Activated CD4-positive, alpha-beta T cell treated with anti-CD3 and anti-CD28 coated beads, Interleukin-10, Interleukin-2, amounts not matched to agents 100 ng/mL and 50 ng/mL, durations not matched to agents 16 hours and 8 hours (primary cell): ENCODE data around the gene SMPD3.

Experiments used
- DNase-seq: peaks from one replicate; pipeline ENCODE4 v3.0.0-alpha.2; 2020

SMPD3 gene

GRCh38 chr16:68432701-68433100, 15.6 kb downstream of the SMPD3 start:
- DNase-seq = no peak

DNA sequence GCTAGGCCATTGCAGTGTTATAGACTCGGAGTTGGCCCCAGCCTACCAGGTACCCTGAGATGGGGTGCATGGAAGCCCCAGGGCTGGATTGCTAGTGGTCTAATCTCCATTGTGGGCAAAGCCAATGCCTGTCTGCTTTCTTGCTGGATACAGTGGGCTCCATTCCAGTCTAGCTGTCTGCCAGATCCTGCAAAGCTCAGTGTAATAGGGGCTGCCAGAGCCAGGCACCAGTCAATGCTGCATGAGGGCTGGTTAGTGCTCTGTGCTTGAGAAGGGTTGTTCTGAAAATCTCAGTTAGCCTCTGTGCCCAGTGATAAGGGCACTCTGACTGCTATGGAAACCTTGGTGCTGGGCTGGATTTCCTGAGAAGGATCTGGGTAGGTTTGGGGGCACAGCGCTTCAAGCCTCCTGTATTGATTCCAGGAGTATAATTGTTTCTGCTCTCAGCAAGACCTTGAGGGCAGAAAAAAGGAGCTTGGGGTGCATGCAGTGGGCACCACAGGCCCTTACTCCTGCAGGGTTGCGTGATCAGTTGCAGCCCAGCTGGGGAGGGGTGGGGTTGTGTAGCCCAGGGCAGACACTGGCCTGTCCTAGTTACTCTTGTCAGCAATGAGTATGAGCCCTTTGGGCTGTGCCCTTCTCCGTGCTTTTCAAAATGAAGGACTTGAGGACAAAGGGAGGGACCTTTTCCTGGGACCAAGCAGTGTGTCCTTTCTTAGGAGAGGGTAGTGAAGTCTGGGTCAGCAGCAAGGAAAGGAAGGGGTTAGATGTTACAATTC, 19.0 kb downstream of the SMPD3 start:
- no peak for DNase-seq

DNA sequence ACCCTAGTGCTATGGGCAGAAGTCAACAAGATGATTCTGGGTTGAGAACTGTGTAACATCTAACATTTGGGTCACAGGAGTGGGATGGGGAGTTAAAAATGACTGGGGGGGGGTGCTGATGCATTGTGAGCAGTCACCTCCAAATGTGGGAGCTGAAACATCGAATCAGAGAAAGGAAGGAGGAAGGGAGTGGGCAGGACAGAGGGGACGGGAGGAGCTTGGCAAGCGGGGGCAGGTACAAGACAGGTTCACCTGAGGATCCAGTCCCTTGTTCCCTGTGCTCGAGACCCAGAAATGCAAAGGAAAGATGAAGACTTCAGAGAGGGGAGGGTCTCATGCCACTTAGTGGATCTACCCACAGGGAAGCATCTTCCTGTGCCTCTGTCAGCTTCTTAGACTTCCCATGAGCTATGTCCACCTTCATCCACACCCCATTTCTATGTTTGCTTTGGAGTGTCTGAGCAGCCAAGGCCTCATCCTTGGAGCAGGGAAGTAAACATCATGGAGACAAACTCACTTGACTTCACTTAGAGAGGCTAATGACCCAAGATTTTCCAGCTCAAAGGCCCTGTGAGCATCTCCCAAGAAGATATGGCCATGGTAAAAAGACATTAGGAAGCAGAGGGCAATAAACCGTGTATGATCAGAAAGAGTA, 20.5 kb downstream of the SMPD3 start:
- no peak for DNase-seq

DNA sequence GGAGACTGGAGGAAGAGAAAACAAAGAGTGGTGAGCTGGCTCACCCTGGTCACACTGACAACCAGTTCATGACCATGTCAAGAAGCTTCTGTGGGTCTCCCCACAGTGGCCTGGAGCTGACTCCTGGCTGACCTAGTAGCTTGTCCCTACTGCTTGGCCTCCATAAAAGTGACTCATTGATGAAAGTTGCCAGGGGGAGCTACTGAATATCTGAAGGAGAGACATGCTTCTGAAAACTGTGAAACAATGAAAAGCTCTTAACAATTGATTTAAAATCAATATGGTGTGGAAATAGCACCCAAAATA, 22.0 kb downstream of the SMPD3 start:
- no peak for DNase-seq

DNA sequence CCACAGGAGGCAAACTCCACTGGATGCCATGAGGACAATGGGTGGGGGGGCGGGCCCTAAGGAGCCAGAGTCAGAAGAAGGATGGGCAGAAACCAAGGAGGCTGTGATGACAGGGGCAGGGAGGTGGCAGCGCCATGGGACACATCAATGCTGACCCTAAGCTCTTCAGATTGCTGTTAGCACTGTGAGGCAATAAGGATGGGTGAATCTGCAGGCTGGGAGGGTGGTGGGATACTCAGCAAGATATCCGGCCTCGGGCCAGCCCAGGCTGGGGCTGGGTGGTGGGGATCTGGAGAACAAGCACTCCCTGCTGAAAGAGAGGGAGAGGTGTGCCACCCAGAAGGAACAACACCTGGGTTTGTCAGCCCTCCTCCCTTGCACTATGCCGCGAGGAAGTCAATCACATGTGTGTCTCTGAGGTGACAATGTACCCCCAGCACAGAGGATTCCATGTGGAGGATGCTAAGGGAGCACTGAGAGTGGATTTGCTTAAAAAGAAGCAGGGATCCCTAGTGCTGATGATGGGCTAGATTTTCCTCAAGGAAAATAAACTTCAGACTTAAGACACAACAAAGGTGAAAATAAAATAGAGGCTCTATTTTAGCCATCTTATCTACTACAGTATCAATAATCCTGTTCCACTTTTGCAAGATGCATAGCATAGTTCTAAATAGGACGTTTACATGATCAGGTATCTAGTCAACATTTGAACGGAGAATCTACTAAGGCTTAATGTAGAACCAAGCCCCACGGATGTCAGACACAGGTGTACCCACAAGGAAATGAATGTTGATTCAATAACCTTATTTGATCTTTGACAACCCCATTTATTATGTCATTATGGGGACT, 22.6 kb downstream of the SMPD3 start:
- no peak for DNase-seq

GRCh38 chr16:68423771-68424170, 24.5 kb downstream of the SMPD3 start:
- no peak for DNase-seq

DNA sequence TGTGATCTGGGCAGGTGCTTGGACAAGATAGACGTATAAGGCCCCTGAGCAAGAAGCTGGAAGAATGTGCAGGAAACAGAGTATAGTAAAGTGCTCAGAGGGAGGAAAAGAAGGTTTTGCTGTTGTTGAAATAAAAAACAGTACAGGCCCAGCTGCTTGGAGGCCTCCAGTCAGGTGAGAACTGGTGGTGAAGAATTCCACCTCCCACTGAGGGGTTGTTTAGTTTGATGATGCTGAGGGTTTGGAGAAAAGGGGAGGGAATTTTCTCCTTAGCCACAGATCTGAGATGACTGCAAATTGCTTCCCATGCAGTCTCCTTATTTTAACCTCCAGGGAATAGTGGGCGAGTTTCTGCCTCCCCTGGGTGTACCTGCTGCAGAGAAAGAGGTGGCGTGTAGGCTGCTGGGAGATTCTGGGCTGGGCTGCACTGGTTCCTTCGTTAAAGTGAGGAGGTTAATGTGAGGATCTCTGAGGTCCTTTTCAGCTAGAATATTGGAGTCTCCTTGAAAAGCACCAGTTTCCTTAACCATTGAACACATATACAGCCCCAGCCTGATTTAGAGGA, 25.8 kb downstream of the SMPD3 start:
- DNase-seq = no peak

GRCh38 chr16:68421076-68421475, 27.2 kb downstream of the SMPD3 start:
- DNase-seq = no peak

GRCh38 chr16:68420366-68420942, 27.9 kb downstream of the SMPD3 start:
- no peak for DNase-seq

- DNase-seq = peak; percentile 81
Measured at GRCh38 chr16:68417711-68418301, 30.5 kb downstream of the SMPD3 start.

DNA sequence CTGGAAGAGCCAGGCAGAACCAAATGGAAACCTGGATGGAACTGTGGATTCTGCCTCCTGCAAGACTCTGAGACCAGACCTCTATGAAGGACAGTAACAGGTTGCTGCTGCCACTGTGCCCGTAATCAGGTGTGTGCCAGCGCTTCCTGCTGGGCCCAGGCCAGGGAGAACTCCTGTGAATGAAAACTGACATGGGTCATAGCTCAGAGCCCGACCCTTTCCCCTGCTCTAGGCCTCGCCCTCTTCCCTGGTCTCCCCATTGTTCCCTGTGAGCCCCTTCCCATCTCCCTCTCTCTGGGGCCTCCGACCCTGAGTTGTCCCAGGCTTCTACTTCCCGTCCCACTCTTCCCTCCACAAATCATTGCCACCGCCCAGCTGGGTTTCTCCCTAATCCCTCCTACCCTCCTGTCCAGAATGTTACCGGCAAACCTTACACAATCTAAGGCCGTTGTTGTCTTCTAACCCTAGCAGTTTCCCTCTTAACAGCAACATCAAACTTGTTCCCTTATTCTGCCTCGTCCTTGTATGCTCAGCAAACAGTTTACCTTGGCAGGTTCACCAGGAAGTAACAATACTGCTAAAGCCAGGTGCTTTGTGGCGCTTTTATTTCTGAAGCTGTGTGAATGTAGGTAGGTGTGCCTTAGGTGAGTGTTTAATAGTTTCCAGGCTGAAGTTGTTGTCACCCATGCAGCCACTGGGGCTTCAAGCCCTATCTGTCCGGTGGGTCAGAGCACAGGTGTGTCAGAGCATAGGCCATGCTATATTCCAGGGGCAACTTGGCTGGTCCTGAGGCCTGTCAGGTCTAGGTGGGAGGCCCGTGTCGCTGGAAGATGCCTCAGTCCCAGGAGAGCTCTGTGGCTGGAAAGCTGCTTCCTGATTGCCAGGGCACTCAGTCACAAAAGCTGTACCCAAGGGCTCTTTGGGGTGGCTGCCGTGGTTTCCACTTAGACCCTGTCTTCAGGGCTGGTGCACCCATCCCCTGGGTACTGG, 32.0 kb downstream of the SMPD3 start:
- no peak for DNase-seq

GRCh38 chr16:68414581-68414980, 33.7 kb downstream of the SMPD3 start:
- DNase-seq = no peak

- DNase-seq = no peak
Measured at GRCh38 chr16:68412061-68412460, 36.2 kb downstream of the SMPD3 start.

GRCh38 chr16:68411086-68411485, 37.2 kb downstream of the SMPD3 start:
- no peak for DNase-seq

DNA sequence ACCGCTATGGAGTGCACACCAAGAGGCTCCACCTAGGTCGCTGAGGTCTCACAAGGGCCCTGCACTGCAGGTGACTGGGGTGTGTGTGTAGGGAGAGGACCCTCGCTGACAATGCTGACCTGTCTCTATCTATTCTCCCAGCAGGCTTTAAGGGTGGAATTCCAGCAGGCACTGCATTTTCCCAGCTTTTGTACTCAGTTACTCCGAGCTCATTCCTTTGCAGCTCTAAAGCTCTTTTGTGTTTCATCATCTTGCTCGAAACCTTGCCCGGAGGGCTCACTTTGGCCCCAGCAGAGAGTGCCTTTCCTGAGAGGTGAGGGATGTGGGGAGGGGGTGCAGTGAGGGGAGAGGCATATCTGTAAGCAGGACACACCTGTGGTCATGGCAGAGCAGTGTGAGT, 39.3 kb downstream of the SMPD3 start:
- DNase-seq = no peak

DNA sequence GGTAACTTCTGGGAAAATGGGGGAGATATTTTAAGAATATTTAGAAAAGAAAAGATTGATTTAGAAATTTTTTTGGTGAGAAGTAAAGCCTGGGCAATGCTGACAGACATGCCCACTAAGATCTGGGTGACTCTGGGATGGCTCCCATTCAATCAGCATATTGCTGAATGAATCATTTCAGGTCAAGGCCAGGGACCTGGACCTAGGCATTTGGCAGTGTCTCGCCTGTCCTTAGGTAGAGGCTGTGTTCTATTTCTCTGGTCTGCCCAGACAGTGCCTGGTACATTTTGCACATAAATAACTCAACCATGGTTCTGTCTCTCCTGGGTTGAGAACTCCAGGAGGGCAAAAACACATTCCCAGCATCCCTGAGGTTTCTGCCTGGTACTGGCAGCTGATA, 39.9 kb downstream of the SMPD3 start:
- DNase-seq = no peak

GRCh38 chr16:68406458-68407152, 41.7 kb downstream of the SMPD3 start:
- DNase-seq = no peak

- DNase-seq = no peak
Measured at GRCh38 chr16:68404736-68405345, 43.5 kb downstream of the SMPD3 start.

DNA sequence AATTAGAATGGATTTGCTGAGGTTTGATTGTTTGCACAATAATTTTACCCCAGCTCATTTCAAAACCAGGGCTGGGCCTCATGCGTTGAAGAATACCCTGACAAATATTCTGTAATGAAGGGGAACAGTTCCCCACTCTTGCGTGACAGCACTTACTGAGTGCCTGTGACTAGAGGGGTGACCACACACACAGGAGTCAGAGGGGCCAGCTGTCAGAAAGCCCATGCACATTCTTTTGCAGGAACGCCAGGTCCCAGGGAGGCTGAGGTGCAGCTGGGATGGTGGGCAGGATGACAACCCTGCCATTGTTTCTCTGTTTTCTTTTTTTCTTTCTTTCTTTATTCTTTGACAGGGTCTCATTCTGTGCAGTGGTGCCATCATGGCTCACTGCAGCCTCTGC, 44.6 kb downstream of the SMPD3 start:
- no peak for DNase-seq

GRCh38 chr16:68403177-68403576, 45.1 kb downstream of the SMPD3 start:
- no peak for DNase-seq

- no peak for DNase-seq
Measured at GRCh38 chr16:68402748-68403040, 45.6 kb downstream of the SMPD3 start.
